HL-60 (cell line): ENCODE data around the gene DUS2.

Source experiments
- DNase-seq, 2 experiments: peaks; one replicate each; pipeline ENCODE4 v3.0.0-alpha.2; 2010 to 2020; ENCODE audit warnings: low read depth in 1 of 2, low spot score in 1 of 2
- H3K27ac ChIP-seq: fragments of 250-450 bp; sonication (Bioruptor Pico); replicated peaks from 2 replicates; pipeline ENCODE4 v1.5.1; 2020; ENCODE audit warnings: mild to moderate bottlenecking, moderate library complexity
- H3K27me3 ChIP-seq: fragments of 250-450 bp; sonication (Bioruptor Pico); 2 replicates; pipeline ENCODE4 v1.5.1; 2021; ENCODE audit warnings: mild to moderate bottlenecking, moderate library complexity; ENCODE audit not compliant: insufficient read depth, poor library complexity, severe bottlenecking
- H3K4me3 ChIP-seq: replicated peaks from 2 replicates; pipeline ENCODE4 v1.5.1; 2011; ENCODE audit warnings: mild to moderate bottlenecking, control low read depth, low read length; ENCODE audit not compliant: insufficient read depth
- CTCF ChIP-seq: IDR thresholded peaks from one replicate; pipeline ENCODE4 v1.5.1; 2011; ENCODE audit warnings: low read length, control low read depth, inconsistent platforms; ENCODE audit not compliant: insufficient read depth
- GABPA ChIP-seq: IDR thresholded peaks from 2 replicates; pipeline ENCODE4 v1.6.1; 2012; ENCODE audit warnings: low read depth
- POLR2AphosphoS5 ChIP-seq: IDR thresholded peaks from 2 replicates; pipeline ENCODE4 v1.6.1; 2012; ENCODE audit warnings: low read depth
- REST ChIP-seq: IDR thresholded peaks from 2 replicates; pipeline ENCODE4 v1.6.1; 2012; ENCODE audit warnings: low read depth; ENCODE audit not compliant: insufficient replicate concordance
- SPI1 ChIP-seq: IDR thresholded peaks from 2 replicates; pipeline ENCODE4 v1.6.1; 2012; ENCODE audit warnings: low read depth, mild to moderate bottlenecking, borderline replicate concordance
- long read RNA-seq: library from polyadenylated mRNA; unstranded; transcript quantifications from one replicate; pipeline ENCODE4 v2.0.0, GENCODE V29; 2020

Gene DUS2
- long read RNA-seq, transcript DUS2-207 (17 exons, 2,310 nt): major isoform, 167 of 261 reads
- long read RNA-seq, transcript DUS2-201 (16 exons, 1,933 nt): minor isoform, 31 of 261 reads
- long read RNA-seq, partial matches to known transcripts: 8 of 261 reads
- long read RNA-seq, other reads (novel, unspliced or antisense): 55 of 261 reads

GRCh38 chr16:68022728-68023537 is at the start of gene DUS2, which contains the start of gene DDX28:
Gene DUS2, plus strand, starts transcription at chr16:68023284. Its CDS starts 14,740 bp downstream, at chr16:68038024.
Gene DDX28, minus strand, starts transcription at chr16:68023232. Its CDS starts 30 bp downstream, at chr16:68023202.
- no peaks in the 10 kb centered on the region for H3K27me3 ChIP-seq
- DNase-seq: peak; percentile 94 to 97
- peak within 1 kb of the TSS; percentile 84 for H3K4me3 ChIP-seq
- TF ChIP-seq REST (peak; percentile 71), GABPA (no peak), POLR2AphosphoS5 (peak; percentile 91)
- peak within 1 kb of the TSS; percentile 94 for H3K27ac ChIP-seq

GRCh38 chr16:67975321-67976105 is 47.6 kb upstream of the DUS2 start:
- TF ChIP-seq REST (no peak), POLR2AphosphoS5 (no peak), CTCF (no peak), SPI1 (no peak), GABPA (no peak)
- Histone ChIP-seq H3K4me3 (no peak overlapping the region), H3K27me3 (no peaks in the 10 kb centered on the region), H3K27ac (no peak overlapping the region)
- no peak for DNase-seq

- H3K27ac ChIP-seq: no peak overlapping the region
- DNase-seq: no peak
- no peak for TF ChIP-seq REST
- TF ChIP-seq CTCF: no peak
- no peak for TF ChIP-seq GABPA
- TF ChIP-seq POLR2AphosphoS5: no peak
- TF ChIP-seq SPI1: no peak
- H3K27me3 ChIP-seq: no peaks in the 10 kb centered on the region
- no peak overlapping the region for H3K4me3 ChIP-seq
Observed at GRCh38 chr16:67976205-67976604, 46.9 kb upstream of the DUS2 start.
